NCI-H2029 (cell line): ENCODE data around the gene GFI1B.

Experiments used
- DNase-seq: peaks from one replicate; lab custom pipeline; 2025; lab: John Stamatoyannopoulos, UW

GFI1B gene

GRCh38 chr9:132969783-132970182 lies 8.7 kb upstream of the GFI1B start:
- no peak for DNase-seq

DNA sequence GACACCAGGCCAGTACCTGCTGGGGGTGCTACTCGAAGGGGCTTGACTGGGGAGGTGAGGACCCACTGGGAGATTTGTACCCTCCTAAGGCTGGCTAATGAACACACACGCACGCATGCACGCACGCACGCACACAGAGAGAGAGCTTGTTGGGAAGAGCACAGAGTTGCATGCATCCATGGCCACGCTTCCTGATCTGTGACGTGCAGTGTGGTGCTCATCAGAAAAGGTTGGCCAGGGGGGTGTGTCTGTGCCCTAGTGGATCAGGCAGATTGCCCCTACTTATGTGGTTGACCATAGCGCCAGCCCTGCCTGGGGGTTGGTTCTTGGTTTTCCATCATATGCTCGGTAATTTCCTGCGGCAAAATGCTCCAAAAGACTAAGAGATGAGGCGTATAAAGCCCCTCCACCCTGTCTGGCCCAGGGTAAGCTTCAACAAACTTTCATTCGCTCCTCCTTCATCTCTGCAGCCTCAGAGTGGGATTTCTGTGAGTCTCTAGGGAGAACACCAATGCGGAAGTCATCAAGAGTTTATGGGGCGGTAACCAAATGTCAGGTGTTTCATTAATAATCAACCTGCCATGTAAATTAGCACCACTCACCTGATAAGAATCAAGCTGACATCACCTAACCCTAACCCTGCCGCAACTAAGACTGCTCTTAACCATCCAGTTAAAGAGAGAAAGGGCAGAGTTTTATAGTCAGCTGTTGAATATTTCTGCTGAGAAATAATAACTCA lies 8.0 kb upstream of the GFI1B start:
- DNase-seq: no peak

DNA sequence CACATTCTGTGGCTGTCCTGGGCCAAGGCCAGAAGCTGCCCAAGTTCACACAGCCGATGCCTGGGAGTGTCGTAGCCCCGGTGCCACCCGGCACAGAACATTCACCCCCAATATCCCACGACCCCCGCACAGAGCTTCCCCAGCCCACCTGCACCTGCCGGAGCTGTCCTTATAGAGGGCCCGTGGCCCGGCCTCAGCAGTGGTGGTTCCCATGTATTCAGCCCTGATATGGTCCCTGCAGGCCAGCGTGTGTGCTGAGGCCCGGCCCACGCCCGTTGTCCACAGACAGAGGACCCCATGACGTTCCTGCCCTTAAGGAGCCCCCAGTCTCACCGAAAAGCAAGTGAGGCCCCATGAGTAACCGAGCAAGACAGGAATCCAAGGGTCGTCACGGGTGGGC lies 5.3 kb upstream of the GFI1B start:
- no peak for DNase-seq

DNA sequence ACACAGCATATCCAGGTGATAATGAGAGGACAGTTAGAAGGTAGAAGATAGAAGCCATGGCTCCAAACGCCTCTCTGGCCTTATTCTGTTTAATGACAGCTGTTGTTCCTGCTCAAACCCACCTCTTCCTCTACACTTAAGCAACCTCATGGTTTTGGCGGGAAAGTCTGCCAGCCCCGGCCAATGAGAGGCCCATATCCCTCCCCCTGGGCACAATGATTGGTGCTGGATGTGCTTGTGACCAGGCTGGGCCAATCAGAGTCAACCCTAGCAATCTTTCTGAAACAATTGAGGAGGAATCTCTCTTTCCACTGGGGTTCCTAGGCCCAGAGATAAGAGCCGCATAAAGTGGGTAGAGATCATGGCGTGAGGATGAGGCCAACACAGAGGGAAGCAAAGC lies 4.8 kb upstream of the GFI1B start:
- DNase-seq: no peak

DNA sequence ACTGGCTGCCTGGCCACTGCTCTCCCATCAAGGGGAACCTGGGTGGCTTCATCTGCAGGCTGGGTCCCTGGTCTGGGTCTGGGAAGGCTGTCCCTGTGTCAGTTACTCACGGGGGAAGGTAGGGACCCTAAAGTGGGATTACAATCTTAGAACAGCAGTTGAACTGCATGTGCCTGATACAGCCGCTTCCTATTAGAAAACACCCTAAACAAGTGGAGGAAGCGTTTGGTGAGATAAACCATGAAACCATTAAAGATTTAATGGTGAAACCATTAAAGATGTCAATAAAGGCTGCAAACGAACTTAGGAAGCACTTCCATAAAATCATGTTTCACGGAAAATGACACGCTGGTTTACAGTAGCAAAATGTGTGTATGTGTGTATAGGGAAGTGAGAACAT lies 2.5 kb upstream of the GFI1B start:
- DNase-seq: no peak

DNA sequence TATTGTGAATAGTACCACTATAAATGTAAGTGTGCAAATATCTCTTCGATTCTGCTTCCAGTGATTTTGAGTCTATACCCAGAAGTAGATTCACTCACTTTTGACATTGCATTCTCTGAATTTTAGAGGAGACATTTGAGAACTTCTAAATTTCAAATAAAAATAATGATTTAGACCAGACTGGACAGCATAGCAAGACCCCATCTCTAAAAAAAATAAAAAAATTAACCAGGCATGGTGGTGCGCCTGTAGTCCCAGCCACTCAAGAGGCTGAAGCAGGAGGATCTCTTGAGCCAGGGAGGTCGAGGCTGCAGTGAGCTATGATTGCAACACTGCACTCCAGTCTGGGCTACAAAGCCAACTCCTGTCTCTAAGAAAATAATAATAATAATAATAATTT lies 1.9 kb upstream of the GFI1B start:
- DNase-seq: no peak

GRCh38 chr9:132978112-132978450 lies 413 bp upstream of the GFI1B start:
- no peak for DNase-seq

GRCh38 chr9:132980157-132980556 lies 1.7 kb downstream of the GFI1B start:
- no peak for DNase-seq

- no peak for DNase-seq
Measured at GRCh38 chr9:132982458-132982857, 4.0 kb downstream of the GFI1B start.

- no peak for DNase-seq
Measured at GRCh38 chr9:132983491-132984201, 5.2 kb downstream of the GFI1B start.

GRCh38 chr9:132984202-132985070 lies 5.9 kb downstream of the GFI1B start:
- DNase-seq: no peak

DNA sequence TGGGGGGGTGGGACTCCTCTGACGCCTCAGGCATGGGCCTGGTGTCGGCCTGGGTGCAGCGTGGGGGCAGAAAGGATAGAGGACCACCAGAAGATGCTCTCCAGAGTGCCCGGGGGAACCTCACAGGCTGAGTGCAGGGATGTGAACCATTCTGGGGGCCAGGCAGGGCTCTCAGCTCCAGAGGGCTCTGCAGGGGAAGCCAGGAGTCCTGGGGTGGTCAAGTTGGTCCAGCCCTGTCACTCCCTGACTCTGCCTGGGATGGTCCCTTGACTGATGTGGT lies 6.5 kb downstream of the GFI1B start:
- DNase-seq: no peak

DNA sequence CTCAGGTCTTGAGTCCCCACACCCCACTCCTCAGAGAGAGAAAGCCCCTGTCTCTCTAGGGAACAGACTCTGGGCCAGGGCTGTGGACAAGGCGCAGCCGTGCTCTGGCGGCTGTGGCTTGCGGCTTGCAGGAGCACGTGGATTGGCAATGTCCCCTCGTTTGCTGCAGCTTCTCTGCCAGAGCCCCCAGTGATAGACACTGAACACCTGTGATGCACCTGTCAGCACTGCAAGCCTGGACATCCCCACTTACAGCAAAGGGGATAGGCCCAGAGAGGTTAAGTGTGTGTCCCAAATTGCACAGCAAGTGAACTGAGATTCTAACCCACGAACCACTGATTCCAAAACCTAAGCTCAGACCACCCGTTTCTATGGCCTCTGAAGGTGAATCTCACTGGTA lies 7.0 kb downstream of the GFI1B start:
- no peak for DNase-seq

GRCh38 chr9:132986114-132986513 lies 7.6 kb downstream of the GFI1B start:
- DNase-seq: no peak

GRCh38 chr9:132986640-132987620 lies 8.4 kb downstream of the GFI1B start:
- DNase-seq: no peak

DNA sequence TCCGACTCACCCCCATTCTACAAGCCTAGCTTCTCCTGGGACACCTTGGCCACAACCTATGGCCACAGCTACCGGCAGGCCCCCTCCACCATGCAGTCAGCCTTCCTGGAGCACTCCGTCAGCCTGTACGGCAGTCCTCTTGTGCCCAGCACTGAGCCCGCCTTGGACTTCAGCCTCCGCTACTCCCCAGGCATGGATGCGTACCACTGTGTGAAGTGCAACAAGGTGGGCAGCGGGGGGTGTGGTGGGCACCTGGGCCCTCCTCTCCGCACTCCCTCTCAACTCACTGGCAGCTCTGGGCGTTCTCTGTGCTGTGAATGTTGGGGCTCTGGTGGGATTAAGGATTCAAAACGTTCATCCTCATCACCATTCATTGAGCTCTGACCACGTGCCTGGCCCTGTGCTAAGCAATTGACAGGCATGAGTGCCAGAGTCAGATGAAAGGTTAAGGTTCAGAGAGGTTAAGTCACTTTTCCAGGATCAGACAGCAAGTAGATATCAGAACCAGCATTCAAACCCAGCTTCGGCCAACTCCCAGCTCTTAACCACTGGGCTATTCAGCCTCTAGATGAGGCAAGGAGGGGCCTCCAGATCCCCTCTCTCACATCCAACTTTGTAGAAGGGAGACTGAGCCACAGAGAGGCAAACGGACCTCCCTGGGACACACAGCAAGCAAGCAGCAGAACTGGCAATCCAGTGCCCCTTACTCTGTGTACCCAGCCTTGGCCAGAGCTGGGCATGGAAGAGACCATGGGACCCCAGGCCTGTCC lies 9.9 kb downstream of the GFI1B start:
- no peak for DNase-seq

DNA sequence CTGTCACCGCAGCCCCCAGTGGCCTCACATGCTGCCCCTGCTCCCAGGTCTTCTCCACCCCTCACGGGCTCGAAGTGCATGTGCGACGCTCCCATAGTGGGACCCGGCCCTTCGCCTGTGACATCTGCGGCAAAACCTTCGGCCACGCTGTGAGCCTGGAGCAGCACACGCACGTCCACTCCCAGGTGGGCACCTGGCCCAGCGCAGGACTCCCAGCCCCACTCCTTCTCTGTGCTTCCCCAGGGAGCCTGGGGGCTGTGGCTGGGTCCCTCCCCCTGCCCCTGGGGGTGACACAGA lies 10.5 kb downstream of the GFI1B start:
- DNase-seq: no peak

DNA sequence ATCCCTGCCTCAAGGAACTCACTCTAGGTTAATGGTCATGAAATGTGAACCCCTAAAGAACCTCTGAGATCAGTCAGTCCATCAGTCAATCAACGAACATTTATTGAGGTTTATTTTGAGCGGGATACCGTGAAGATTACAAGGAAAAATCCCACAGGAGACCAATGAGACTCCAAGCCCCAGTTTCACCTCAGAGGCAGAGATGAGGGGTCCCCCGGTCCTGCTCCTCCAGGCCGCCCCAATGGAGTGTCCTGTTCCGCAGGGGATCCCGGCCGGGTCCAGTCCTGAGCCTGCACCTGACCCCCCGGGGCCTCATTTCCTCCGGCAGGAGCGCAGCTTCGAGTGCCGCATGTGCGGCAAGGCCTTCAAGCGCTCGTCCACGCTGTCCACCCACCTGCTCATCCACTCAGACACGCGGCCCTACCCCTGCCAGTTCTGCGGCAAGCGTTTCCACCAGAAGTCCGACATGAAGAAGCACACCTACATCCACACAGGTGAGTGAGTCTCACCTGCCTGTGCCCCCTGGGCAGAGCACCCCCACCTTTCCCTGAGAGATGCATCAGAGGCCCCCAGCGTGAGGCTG lies 11.0 kb downstream of the GFI1B start:
- no peak for DNase-seq

DNA sequence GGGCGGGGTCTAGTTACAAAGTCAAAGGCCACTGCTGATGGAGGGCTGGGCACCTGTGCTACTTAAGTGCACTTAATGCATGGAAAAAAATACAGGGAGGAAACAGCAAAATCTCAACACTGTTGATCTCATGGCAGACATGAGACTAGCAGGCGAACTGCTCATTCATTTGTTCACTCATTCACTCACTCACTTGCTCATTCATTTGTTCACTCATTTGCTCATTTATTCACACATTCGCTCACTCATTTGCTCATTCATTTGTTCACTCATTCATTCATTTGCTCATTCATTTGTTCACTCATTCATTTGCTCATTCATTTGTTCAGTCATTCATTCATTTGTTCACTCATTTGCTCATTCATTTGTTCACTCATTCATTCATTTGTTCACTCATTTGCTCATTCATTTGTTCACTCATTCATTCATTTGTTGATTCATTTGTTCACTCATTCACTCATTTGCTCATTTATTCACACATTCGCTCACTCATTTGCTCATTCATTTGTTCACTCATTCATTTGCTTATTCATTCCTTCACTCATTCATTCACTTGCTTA lies 11.6 kb downstream of the GFI1B start:
- peak; percentile 34 for DNase-seq

DNA sequence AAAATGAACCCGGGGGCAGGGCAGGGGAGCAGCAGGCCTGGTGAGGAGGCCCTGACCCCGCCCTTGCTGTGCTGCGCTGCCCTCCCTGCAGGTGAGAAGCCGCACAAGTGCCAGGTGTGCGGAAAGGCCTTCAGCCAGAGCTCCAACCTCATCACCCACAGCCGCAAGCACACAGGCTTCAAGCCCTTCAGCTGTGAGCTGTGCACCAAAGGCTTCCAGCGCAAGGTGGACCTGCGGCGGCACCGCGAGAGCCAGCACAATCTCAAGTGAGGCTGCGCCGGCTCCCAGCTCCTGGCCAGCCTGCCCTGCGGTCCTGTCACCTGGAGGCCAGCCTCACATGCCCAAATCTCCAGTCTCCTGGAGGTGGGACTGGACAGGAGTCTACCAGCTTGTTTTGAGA lies 12.3 kb downstream of the GFI1B start:
- no peak for DNase-seq
